Heart right ventricle (tissue), 16 donors: ENCODE measurements around the gene FAM219A. TPM values are rescaled to one million over a fixed set of nuclear protein-coding genes. Genes with fewer than 3 reads are reported as not detected.

Experiments used
- ATAC-seq, 8 donors: fragments of 200-7000 bp; cut with Tn5 transposase; one replicate each; pipeline ENCODE4 v1.9.1; 2020; ENCODE audit warnings: mild to moderate bottlenecking in 8 of 8, moderate library complexity in 8 of 8, moderate number of reproducible peaks in 1 of 8
- DNase-seq, 2 donors: peaks; one replicate each; pipeline ENCODE4 v3.0.0-alpha.2; 2020
- H3K27ac ChIP-seq, 10 donors: fragments of 200-600 bp; sonication (generic) in 2 of 10; one replicate each; pipeline versions ENCODE4 v1.5.0 to v1.8.0; 2020 to 2022; ENCODE audit warnings: mild to moderate bottlenecking in 3 of 10
- H3K27me3 ChIP-seq, 7 donors: fragments of 200-600 bp; one replicate each; pipeline ENCODE4 v1.8.0; 2021 to 2022; ENCODE audit warnings: mild to moderate bottlenecking in 2 of 7
- H3K36me3 ChIP-seq, 9 donors: fragments of 200-600 bp; sonication (generic) in 1 of 9; one replicate each; pipeline versions ENCODE4 v1.5.0 to v1.8.0; 2020 to 2022; ENCODE audit warnings: mild to moderate bottlenecking in 2 of 9
- H3K4me1 ChIP-seq, 9 donors: fragments of 200-600 bp; sonication (generic) in 1 of 9; one replicate each; pipeline versions ENCODE4 v1.5.0 to v1.8.0; 2020 to 2022; ENCODE audit warnings: mild to moderate bottlenecking in 4 of 9
- H3K4me3 ChIP-seq, 10 donors: fragments of 200-600 bp; sonication (generic) in 2 of 10; one replicate each; pipeline versions ENCODE4 v1.5.0 to v1.8.0; 2020 to 2022; ENCODE audit warnings: mild to moderate bottlenecking in 7 of 10, moderate library complexity in 2 of 10
- H3K9me3 ChIP-seq, 11 donors: fragments of 200-600 bp in 10 of 11; sonication (generic) in 2 of 11; one replicate each; pipeline versions ENCODE4 v1.5.0 to v1.8.0; 2013 to 2022; ENCODE audit warnings: mild to moderate bottlenecking in 2 of 11, control low read depth in 1 of 11, moderate library complexity in 1 of 11
- WGBS, 2 donors: extraction: QIAGEN DNeasy Blood & Tissue Kit; methylation state at CpG; one replicate each; pipeline ENCODE4 v1.1.7; 2013; ENCODE audit warnings: inconsistent platforms in 1 of 2; 5-methylcytosine and 5-hydroxymethylcytosine counted together
- intact Hi-C, 10 donors: fragments of 100-400 bp; cut with DNase I; formaldehyde crosslinking; loops; one replicate each; pipeline versions ENCODE4 v1.11.1 to v1.14.2; 2022
- polyA plus RNA-seq, 2 donors: library from polyadenylated mRNA; stranded (reverse); fragments of 200-250 nt; gene quantifications; one replicate each; pipeline ENCODE4 v1.2.3, GENCODE V29; 2013
- total RNA-seq, 10 donors: library from RNA; stranded (reverse); fragmentation: NEBNext Ultra II Directional in 3 of 10; extraction: Animal tissue kit (Norgen Biotek cat#: 25700) in 3 of 10; gene quantifications; one replicate each; pipeline versions ENCODE4 v1.2.1 to v1.2.4, GENCODE V29; 2021 to 2023
- TF ChIP-seq, protein P1 (sequence below), 9 donors: fragments of 200-600 bp; sonication (generic) in 2 of 9; IDR thresholded peaks; one replicate each; pipeline versions ENCODE4 v1.5.0 to v1.8.0; 2021 to 2022; ENCODE audit warnings: antibody characterized with exemption in 9 of 9, mild to moderate bottlenecking in 5 of 9, moderate library complexity in 1 of 9
- donor health status: Arrhythmogenic right ventricular cardiomyopathy.
- donor health status: ischemic (EF 13 %, LVEDD 7.1; RV severe dilation, severe dysfunction).
- donor health status: healthy with polysubstance abuse.
- donor health status: DM: no; HTN: yes; CAD: no.
- donor health status: DM: no; HTN: no; CAD: no.
- donor health status: ischemic (EF 25% LVEDD 6.9; RV normal size, moderate dysfunction).
- donor health status: ischemic (EF 25% LVEDD 5.7; RV mildly dilated, moderate dysfunction).
- donor health status: healthy.
- donor health status: DM: yes; HTN: yes; CAD: no.
- donor health status: Ischemic cardiomyopathy.
- donor health status: ischemic (EF 35%, LVEDD 5.7; RV mildly dilated, moderate dysfunction).
- donor health status: nonischemic (EF 11% LVEDD 7.7; RV severe dilation, severe dysfunction).
- donor health status: DM: yes; HTN: yes; CAD: no.
- donor health status: PGD.
- donor health status: ischemic (EF 29% LVEDD 5.4; RV normal size, mild dysfunction).
- donor health status: nonischemic (EF 23%, LVEDD 6.1; RV moderate dilation, normal function).

Gene FAM219A
- total and polyA plus RNA-seq, 12 donors, result 15.1 to 38.6 (median 25.9) TPM

DNA sequence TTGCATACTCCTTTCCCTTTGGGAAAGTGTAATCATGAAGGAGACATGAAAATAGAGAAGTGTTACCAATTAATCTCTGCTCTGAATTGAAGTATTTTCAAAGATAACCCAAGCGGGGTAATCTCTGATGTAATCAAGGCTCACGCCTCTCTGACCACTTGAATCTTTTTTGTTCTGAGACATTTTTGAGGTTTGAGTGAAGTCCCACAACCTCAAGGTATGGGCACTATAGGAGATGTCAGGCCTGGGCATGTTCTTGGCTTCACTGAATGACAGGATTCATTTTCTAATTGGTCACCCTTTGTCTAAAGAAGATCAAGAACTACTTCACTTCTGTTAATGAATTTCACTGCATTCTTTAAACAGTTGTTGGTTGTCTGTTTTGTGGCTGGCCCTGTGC is 40.7 kb upstream of the FAM219A start:
- ATAC-seq, result no peak
- TF ChIP-seq, protein P1, sequence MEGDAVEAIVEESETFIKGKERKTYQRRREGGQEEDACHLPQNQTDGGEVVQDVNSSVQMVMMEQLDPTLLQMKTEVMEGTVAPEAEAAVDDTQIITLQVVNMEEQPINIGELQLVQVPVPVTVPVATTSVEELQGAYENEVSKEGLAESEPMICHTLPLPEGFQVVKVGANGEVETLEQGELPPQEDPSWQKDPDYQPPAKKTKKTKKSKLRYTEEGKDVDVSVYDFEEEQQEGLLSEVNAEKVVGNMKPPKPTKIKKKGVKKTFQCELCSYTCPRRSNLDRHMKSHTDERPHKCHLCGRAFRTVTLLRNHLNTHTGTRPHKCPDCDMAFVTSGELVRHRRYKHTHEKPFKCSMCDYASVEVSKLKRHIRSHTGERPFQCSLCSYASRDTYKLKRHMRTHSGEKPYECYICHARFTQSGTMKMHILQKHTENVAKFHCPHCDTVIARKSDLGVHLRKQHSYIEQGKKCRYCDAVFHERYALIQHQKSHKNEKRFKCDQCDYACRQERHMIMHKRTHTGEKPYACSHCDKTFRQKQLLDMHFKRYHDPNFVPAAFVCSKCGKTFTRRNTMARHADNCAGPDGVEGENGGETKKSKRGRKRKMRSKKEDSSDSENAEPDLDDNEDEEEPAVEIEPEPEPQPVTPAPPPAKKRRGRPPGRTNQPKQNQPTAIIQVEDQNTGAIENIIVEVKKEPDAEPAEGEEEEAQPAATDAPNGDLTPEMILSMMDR (IDR thresholded peaks at IDR 0.05), result no peak
- peaks cover 0 to 5% (median 0%) of the 10 kb centered on the region in 7 donors for H3K27me3 ChIP-seq
- DNase-seq, result no peak
- WGBS, 2 donors, result 75% methylated on average over 2 of the region's 2 CpGs
- no peaks in the 10 kb centered on the region for H3K9me3 ChIP-seq
- H3K36me3 ChIP-seq, result no peaks in the 10 kb centered on the region
- no peak overlapping the region for H3K4me3 ChIP-seq
- no peak overlapping the region for H3K27ac ChIP-seq
- intact Hi-C loops, result loop anchor here in 3 of 10 donors (2.0 to 10.0 kb wide), 3 partner anchors 37 to 94 kb away; no protein-coding TSS in a partner anchor
- peaks cover 0 to 26% (median 14%) of the 10 kb centered on the region in 9 donors for H3K4me1 ChIP-seq

DNA sequence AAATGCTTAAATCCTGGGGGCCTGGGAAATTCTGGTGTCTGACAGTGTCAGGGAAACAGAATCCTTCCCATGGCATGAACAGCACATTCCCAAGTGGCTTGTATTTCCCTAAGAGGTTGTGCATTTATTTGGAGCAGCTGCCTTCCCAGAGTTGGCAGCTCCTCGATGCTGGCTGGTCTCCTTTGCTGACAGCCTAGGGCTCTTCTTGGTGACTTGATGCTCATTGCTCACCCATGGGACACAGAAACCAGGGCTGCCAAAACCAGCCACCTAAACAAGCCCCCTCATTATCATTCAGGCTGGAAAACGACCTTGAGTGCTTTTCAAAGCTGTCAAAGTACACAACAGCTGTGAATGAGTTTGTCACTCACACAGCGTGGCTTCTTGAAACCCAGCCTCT is 40.2 kb upstream of the FAM219A start:
- WGBS, 2 donors, result 36 to 40% methylated on average over 3 of the region's 3 CpGs
- ATAC-seq, result no peak
- H3K4me1 ChIP-seq, result peaks cover 0 to 26% (median 14%) of the 10 kb centered on the region in 9 donors

DNA sequence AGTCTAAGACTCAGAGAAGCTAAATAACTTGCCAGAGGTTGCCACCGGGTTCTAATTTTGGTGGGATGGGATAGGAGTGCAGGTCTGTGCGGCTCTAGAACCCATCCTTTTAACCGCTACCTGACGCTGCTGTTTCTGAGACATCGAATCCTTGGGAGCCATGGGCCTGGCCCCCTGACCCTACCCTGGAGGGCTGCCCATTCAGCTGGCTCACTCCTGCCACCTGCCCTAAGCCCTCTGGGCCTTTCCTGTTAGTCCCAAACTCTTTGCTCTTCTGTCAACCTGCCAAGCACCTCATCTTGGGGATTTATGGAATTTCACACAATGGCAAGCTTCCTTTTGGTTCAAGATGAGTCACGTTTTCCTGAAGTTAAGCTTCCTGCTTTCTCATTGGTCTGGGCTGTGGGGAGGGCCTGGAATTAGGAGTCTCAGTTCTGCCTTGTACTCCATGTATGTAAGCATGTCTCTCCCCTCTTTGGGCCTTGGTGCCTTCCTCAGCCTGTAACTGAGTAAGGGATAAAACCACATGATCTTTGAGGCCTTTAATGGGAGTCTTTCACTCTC is 37.9 kb upstream of the FAM219A start:
- Histone ChIP-seq H3K36me3 (no peaks in the 10 kb centered on the region), H3K27ac (no peak overlapping the region), H3K4me1 (peaks cover 0 to 8% (median 1%) of the 10 kb centered on the region in 9 donors), H3K4me3 (no peak overlapping the region), H3K27me3 (peaks cover 0 to 5% (median 0%) of the 10 kb centered on the region in 7 donors), H3K9me3 (no peaks in the 10 kb centered on the region)
- TF ChIP-seq, protein P1 (IDR thresholded peaks at IDR 0.05), result no peak
- WGBS, 2 donors, result 72 to 75% methylated on average over 6 of the region's 6 CpGs
- DNase-seq (no peak), ATAC-seq (no peak)
- intact Hi-C loops, result loop anchor here in 2 of 10 donors (5.0 to 10.0 kb wide), 2 partner anchors 34 to 91 kb away; no protein-coding TSS in a partner anchor

More for the DNA sequence above, 40.2 kb upstream of the FAM219A start:
- TF ChIP-seq, protein P1 (IDR thresholded peaks at IDR 0.05), result no peak
- DNase-seq, result no peak
- H3K4me3 ChIP-seq, result no peak overlapping the region
- no peaks in the 10 kb centered on the region for H3K36me3 ChIP-seq
- H3K9me3 ChIP-seq, result no peaks in the 10 kb centered on the region
- intact Hi-C loops, result loop anchor here in 3 of 10 donors (2.0 to 10.0 kb wide), 3 partner anchors 36 to 94 kb away; no protein-coding TSS in a partner anchor
- H3K27me3 ChIP-seq, result peaks cover 0 to 5% (median 0%) of the 10 kb centered on the region in 7 donors
- no peak overlapping the region for H3K27ac ChIP-seq

DNA sequence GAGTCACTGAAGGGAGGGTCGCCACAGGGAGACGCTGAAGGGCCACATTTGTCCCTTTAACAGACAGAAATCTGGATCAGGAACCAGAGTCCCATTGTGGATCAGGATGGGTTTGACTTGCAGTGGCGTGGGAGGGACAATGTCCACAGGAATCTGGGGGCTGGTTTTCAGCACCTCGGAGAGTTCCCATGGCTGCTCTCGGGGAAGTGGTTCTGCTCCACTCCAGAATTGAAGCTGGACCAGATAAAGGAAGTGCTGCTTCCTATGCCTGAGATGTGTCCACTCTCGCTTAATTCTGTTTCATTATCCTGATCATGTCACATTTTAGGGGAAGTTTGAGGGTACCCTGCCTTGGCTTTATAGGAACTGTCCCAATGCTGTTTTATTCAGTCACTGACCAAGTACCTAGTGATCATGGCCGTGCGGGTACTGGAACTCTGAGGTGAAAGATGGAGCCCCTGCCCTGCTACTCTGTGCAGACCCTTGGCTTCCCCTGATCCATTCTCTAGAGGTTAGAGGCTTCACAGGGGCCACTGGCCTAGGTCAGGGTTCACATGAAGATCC is 35.7 kb upstream of the FAM219A start:
- no peak overlapping the region for H3K27ac ChIP-seq
- H3K36me3 ChIP-seq, result no peaks in the 10 kb centered on the region
- H3K4me1 ChIP-seq, result no peaks in the 10 kb centered on the region
- no peaks in the 10 kb centered on the region for H3K9me3 ChIP-seq
- intact Hi-C loops, result loop anchor here in 1 of 10 donors (10.0 kb wide), 1 partner anchor 89 kb away; no protein-coding TSS in a partner anchor
- TF ChIP-seq, protein P1 (IDR thresholded peaks at IDR 0.05), result no peak
- WGBS, 2 donors, result 29 to 36% methylated on average over 8 of the region's 8 CpGs
- DNase-seq (peak; percentile 57 to 70), ATAC-seq (peak in 7 of 8 donors; percentile 46 to 80 (median 71))
- H3K4me3 ChIP-seq, result no peak overlapping the region
- H3K27me3 ChIP-seq, result no peaks in the 10 kb centered on the region
